ENCODE data around the gene TNN. TPM values are rescaled to one million over a fixed set of nuclear protein-coding genes. Genes with fewer than 3 reads are reported as not detected.

The TNN gene
- total and polyA plus RNA-seq, 11 donors: 0.03 to 0.59 (median 0.12) TPM; not detected in 3

DNA sequence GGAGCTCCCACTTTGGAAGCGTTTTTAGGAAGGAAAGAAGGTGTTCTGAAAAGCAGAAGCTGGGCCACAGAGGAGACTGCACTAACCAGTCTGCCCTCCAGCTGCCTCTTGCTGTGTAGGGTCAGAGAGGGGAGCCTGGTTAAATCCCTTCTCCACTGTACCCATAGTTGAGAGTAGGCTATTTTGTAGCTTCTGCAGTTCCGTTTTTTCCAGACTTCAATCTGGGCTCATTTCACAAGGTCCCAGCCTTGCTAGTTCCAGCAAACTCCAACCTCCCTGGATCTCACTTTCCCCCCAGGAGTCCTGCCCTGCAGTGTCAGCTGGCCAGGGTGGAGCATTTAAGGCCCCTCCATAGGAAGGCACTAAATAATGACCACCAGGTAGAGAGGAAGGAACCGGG lies 11.0 kb downstream of the TNN start:
- Histone ChIP-seq H3K27me3 (peaks cover 0 to under 1% (median 0%) of the 10 kb centered on the region in 9 donors), H3K4me1 (no peaks in the 10 kb centered on the region), H3K36me3 (no peaks in the 10 kb centered on the region), H3K4me3 (no peak overlapping the region), H3K9me3 (no peaks in the 10 kb centered on the region), H3K27ac (no peak overlapping the region)
- intact Hi-C loops (cut with DNase I): no loop called here
- no peak for DNase-seq
- ATAC-seq: no peak
- 62 to 78% (median 68%) methylated on average over 3 of the region's 3 CpGs for WGBS, 4 donors
- TF ChIP-seq POLR2A (IDR thresholded peaks at IDR 0.05): no peak
- TF ChIP-seq, protein P1, sequence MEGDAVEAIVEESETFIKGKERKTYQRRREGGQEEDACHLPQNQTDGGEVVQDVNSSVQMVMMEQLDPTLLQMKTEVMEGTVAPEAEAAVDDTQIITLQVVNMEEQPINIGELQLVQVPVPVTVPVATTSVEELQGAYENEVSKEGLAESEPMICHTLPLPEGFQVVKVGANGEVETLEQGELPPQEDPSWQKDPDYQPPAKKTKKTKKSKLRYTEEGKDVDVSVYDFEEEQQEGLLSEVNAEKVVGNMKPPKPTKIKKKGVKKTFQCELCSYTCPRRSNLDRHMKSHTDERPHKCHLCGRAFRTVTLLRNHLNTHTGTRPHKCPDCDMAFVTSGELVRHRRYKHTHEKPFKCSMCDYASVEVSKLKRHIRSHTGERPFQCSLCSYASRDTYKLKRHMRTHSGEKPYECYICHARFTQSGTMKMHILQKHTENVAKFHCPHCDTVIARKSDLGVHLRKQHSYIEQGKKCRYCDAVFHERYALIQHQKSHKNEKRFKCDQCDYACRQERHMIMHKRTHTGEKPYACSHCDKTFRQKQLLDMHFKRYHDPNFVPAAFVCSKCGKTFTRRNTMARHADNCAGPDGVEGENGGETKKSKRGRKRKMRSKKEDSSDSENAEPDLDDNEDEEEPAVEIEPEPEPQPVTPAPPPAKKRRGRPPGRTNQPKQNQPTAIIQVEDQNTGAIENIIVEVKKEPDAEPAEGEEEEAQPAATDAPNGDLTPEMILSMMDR (IDR thresholded peaks at IDR 0.05): no peak

DNA sequence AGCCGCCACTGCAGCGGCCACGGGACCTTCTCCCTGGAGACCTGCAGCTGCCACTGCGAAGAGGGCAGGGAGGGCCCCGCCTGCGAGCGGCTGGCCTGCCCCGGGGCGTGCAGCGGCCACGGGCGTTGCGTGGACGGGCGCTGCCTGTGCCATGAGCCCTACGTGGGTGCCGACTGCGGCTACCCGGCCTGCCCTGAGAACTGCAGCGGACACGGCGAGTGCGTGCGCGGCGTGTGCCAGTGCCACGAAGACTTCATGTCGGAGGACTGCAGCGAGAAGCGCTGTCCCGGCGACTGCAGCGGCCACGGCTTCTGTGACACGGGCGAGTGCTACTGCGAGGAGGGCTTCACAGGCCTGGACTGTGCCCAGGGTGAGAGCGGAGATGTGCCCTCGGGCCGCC lies 11.7 kb downstream of the TNN start:
- ATAC-seq (no peak), DNase-seq (no peak)
- no peaks in the 10 kb centered on the region for H3K4me1 ChIP-seq
- 95 to 97% (median 95%) methylated on average over 24 to 40 of the region's 40 CpGs for WGBS, 4 donors
- intact Hi-C loops (cut with DNase I): no loop called here
- H3K27me3 ChIP-seq: no peaks in the 10 kb centered on the region
- H3K27ac ChIP-seq: no peak overlapping the region
- no peaks in the 10 kb centered on the region for H3K9me3 ChIP-seq
- TF ChIP-seq, protein P1 (IDR thresholded peaks at IDR 0.05): no peak
- no peak for TF ChIP-seq POLR2A (IDR thresholded peaks at IDR 0.05)
- no peak overlapping the region for H3K4me3 ChIP-seq
- no peaks in the 10 kb centered on the region for H3K36me3 ChIP-seq

DNA sequence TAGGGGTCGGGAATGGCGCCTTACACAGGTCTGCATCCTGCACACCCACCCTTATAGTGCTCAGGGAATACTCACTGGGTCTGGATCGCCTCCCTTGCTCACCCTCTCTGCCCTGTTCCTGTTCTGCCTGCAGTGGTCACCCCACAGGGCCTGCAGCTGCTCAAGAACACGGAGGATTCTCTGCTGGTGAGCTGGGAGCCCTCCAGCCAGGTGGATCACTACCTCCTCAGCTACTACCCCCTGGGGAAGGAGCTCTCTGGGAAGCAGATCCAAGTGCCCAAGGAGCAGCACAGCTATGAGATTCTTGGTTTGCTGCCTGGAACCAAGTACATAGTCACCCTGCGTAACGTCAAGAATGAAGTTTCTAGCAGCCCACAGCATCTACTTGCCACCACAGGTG lies 12.4 kb downstream of the TNN start:
- no peaks in the 10 kb centered on the region for H3K9me3 ChIP-seq
- no peak overlapping the region for H3K27ac ChIP-seq
- 80 to 87% (median 85%) methylated on average over 6 of the region's 6 CpGs for WGBS, 4 donors
- ATAC-seq (no peak), DNase-seq (no peak)
- intact Hi-C loops (cut with DNase I): no loop called here
- H3K4me3 ChIP-seq: no peak overlapping the region
- no peaks in the 10 kb centered on the region for H3K36me3 ChIP-seq
- no peak for TF ChIP-seq POLR2A (IDR thresholded peaks at IDR 0.05)
- TF ChIP-seq, protein P1 (IDR thresholded peaks at IDR 0.05): no peak
- H3K4me1 ChIP-seq: no peaks in the 10 kb centered on the region
- H3K27me3 ChIP-seq: no peaks in the 10 kb centered on the region

- Histone ChIP-seq H3K27ac (no peak overlapping the region), H3K9me3 (no peaks in the 10 kb centered on the region), H3K4me3 (no peak overlapping the region), H3K4me1 (no peaks in the 10 kb centered on the region), H3K36me3 (no peaks in the 10 kb centered on the region), H3K27me3 (no peaks in the 10 kb centered on the region)
- TF ChIP-seq, protein P1 (IDR thresholded peaks at IDR 0.05): no peak
- no peak for TF ChIP-seq POLR2A (IDR thresholded peaks at IDR 0.05)
- intact Hi-C loops (cut with DNase I): no loop called here
- DNase-seq (no peak), ATAC-seq (no peak)
- WGBS, 4 donors: 92 to 93% (median 93%) methylated on average over 2 of the region's 2 CpGs
Observed at GRCh38 chr1:175081983-175082382, 14.3 kb downstream of the TNN start.

Measured in heart left ventricle (tissue), 16 donors.